CD4-positive, CD25-positive, alpha-beta regulatory T cell (primary cell): ENCODE data around the gene RNF11. TPM values are rescaled to one million over a fixed set of nuclear protein-coding genes. Genes with fewer than 3 reads are reported as not detected.
"Not testable (repeated sequence)": the region's sequence is repeated elsewhere in the genome, so short reads cannot be mapped to it uniquely, and the experiment has no call there.

Source experiments
- ATAC-seq, 2 donors: fragments of 150-1000 bp; cut with Tn5 transposase; one replicate each; pipeline ENCODE4 v1.10.0; 2021; ENCODE audit warnings: low read depth in 2 of 2, moderate number of reproducible peaks in 2 of 2, moderate library complexity in 1 of 2
- DNase-seq, 3 donors: peaks; one replicate each; pipeline versions ENCODE4 v3.0.0 to v3.0.0-alpha.2; 2012 to 2022; ENCODE audit warnings: mixed read lengths in 1 of 3
- H3K27ac ChIP-seq: one replicate; pipeline ENCODE4 v1.7.0; 2013; ENCODE audit warnings: mild to moderate bottlenecking, low read length; ENCODE audit not compliant: insufficient read depth, poor library complexity, severe bottlenecking
- H3K27me3 ChIP-seq: one replicate; pipeline ENCODE4 v1.7.0; 2013; ENCODE audit warnings: low read length; ENCODE audit not compliant: control insufficient read depth, insufficient read depth
- H3K36me3 ChIP-seq: one replicate; pipeline ENCODE4 v1.7.0; 2013; ENCODE audit warnings: mild to moderate bottlenecking, low read length, moderate library complexity; ENCODE audit not compliant: control insufficient read depth, insufficient read depth
- H3K4me1 ChIP-seq: 2 replicates; pipeline ENCODE4 v1.7.0; 2013; ENCODE audit warnings: mild to moderate bottlenecking, low read length; ENCODE audit not compliant: insufficient read depth, control insufficient read depth, poor library complexity, severe bottlenecking
- H3K4me3 ChIP-seq: one replicate; pipeline ENCODE4 v1.7.0; 2013; ENCODE audit warnings: low read depth, mild to moderate bottlenecking, low read length, moderate library complexity
- H3K9me3 ChIP-seq, 2 experiments: 1 replicate in 1 of 2; 2 replicates in 1 of 2; pipeline ENCODE4 v1.7.0; 2013; ENCODE audit warnings: low read length in 2 of 2, mild to moderate bottlenecking in 1 of 2, moderate library complexity in 1 of 2; ENCODE audit not compliant: control insufficient read depth in 2 of 2
- H3K27ac Mint-ChIP-seq, 3 donors: one replicate each; pipeline ENCODE4 v1.8.0; 2020 to 2022; ENCODE audit warnings: mild to moderate bottlenecking in 3 of 3, mixed read lengths in 3 of 3, moderate library complexity in 2 of 3
- H3K27me3 Mint-ChIP-seq: one replicate; pipeline ENCODE4 v1.8.0; 2022; ENCODE audit warnings: mild to moderate bottlenecking, mixed read lengths
- H3K36me3 Mint-ChIP-seq: one replicate; pipeline ENCODE4 v1.8.0; 2020; ENCODE audit warnings: mixed read lengths
- H3K4me1 Mint-ChIP-seq, 4 donors: one replicate each; pipeline ENCODE4 v1.8.0; 2020 to 2022; ENCODE audit warnings: mixed read lengths in 4 of 4, mild to moderate bottlenecking in 1 of 4
- H3K4me3 Mint-ChIP-seq, 4 donors: one replicate each; pipeline ENCODE4 v1.8.0; 2020 to 2022; ENCODE audit warnings: mild to moderate bottlenecking in 4 of 4, mixed read lengths in 4 of 4, moderate library complexity in 3 of 4
- H3K9me3 Mint-ChIP-seq, 7 donors: one replicate each; pipeline ENCODE4 v1.8.0; 2020 to 2022; ENCODE audit warnings: mixed read lengths in 7 of 7, mild to moderate bottlenecking in 3 of 7, moderate library complexity in 2 of 7
- polyA plus RNA-seq, 4 donors: library from polyadenylated mRNA; unstranded; fragments of 300-500 nt; fragmentation: Illumina TruSeq; gene quantifications; one replicate each; pipeline ENCODE4 v1.2.3, GENCODE V29; 2021
- total RNA-seq: library from RNA; stranded (reverse); gene quantifications from one replicate; pipeline ENCODE4 v1.2.3, GENCODE V29; 2022

The RNF11 gene
- total and polyA plus RNA-seq, 5 donors from 2014 or later, result 24.1 to 66.5 (median 36.2) TPM

DNA sequence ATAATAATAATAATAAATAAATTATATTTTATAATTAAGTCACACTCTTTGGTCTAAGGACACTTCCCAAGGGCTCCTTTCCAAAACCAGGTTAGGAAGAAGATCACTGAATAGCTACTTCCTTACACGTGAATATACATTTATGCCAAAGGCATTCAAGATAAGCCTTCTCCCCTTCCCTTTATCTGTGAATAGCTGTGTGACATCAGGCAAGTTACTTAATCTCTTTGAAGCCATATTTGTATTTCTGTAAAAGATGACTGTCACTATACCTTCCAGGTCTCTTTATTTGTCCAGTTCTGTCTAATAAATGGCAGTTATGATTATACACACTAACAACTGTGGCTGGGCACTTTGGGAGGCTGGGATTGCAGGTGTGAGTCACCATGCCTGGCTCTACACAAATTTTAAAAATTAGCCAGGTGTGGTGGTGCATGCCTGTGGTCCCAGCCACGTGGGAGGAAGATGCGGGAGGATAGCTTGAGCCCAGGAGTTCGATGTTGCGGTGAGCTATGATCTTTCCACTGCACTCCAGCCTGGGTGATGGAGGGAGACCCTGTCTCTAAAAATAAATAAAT is 5.5 kb upstream of the RNF11 start:
- H3K9me3 ChIP-seq, result no peaks in the 10 kb centered on the region
- H3K4me1 Mint-ChIP-seq, result peaks cover 0 to 14% (median 10%) of the 10 kb centered on the region in 4 donors
- H3K4me3 Mint-ChIP-seq, result no peak overlapping the region
- H3K27me3 ChIP-seq, result no peaks in the 10 kb centered on the region
- peaks cover 0 to under 1% (median 0%) of the 10 kb centered on the region in 7 donors for H3K9me3 Mint-ChIP-seq
- H3K27ac Mint-ChIP-seq, result peak overlapping the region in 1 of 3 donors; percentile 6
- DNase-seq (no peak), ATAC-seq (no peak)
- no peaks in the 10 kb centered on the region for H3K36me3 Mint-ChIP-seq
- H3K27ac ChIP-seq, result no peak overlapping the region
- H3K27me3 Mint-ChIP-seq, result peaks cover 27% of the 10 kb centered on the region
- peaks cover 10% of the 10 kb centered on the region for H3K4me1 ChIP-seq
- no peaks in the 10 kb centered on the region for H3K36me3 ChIP-seq
- H3K4me3 ChIP-seq, result no peak overlapping the region

DNA sequence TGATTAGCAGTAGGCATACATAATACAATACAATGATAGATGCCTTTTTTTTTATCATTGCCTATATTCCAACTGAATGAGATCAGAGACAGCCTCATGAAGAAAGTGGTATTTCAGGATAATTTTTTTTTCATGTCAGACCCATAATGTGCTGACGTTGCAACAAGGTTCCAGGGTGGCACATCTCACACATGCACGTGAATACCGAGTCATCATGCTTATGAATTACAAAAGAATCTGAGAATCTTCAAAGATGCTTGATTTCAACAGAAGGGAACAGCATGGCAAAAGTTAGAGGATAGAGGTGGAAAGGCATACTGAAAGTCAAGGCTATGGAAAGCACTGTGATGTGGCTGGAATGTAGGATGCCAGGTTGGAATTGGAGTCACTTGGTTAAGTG is 5.0 kb upstream of the RNF11 start:
- Mint-ChIP-seq H3K27ac (no peak overlapping the region), H3K4me3 (peak overlapping the region in 1 of 4 donors; percentile 31), H3K27me3 (peaks cover 27% of the 10 kb centered on the region), H3K9me3 (peaks cover 0 to 2% (median 0%) of the 10 kb centered on the region in 7 donors), H3K4me1 (peaks cover 0 to 18% (median 13%) of the 10 kb centered on the region in 4 donors), H3K36me3 (no peaks in the 10 kb centered on the region)
- no peak for ATAC-seq
- Histone ChIP-seq H3K9me3 (no peaks in the 10 kb centered on the region), H3K27me3 (no peaks in the 10 kb centered on the region), H3K27ac (no peak overlapping the region), H3K36me3 (no peaks in the 10 kb centered on the region), H3K4me1 (peaks cover 12% of the 10 kb centered on the region), H3K4me3 (no peak overlapping the region)
- no peak for DNase-seq

DNA sequence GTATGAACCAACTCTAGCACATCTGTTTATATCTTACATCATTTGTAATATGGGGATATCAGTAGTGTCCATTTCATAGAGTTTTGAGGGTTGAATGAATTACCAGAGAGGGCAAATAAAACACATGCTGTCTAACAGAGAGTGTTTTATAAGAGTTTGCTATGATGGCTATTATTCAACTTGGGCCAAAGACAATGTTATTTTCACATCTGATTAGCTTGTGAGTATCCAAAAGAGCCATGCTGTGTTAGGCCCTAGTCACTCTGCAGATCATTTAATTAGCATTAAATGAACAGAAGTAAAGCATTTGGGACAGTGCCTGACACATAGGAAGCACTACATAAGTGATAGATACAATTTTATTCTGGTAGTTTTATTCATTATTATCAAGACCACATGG is 4.2 kb upstream of the RNF11 start:
- Histone ChIP-seq H3K36me3 (no peaks in the 10 kb centered on the region), H3K27ac (no peak overlapping the region), H3K4me3 (no peak overlapping the region), H3K9me3 (no peaks in the 10 kb centered on the region), H3K27me3 (no peaks in the 10 kb centered on the region), H3K4me1 (peaks cover 12% of the 10 kb centered on the region)
- DNase-seq (no peak), ATAC-seq (no peak)
- Mint-ChIP-seq H3K36me3 (no peaks in the 10 kb centered on the region), H3K27me3 (peaks cover 27% of the 10 kb centered on the region), H3K4me1 (peaks cover 0 to 18% (median 13%) of the 10 kb centered on the region in 4 donors), H3K4me3 (peak overlapping the region in 1 of 4 donors; percentile 23), H3K9me3 (peaks cover 0 to 2% (median 0%) of the 10 kb centered on the region in 7 donors), H3K27ac (no peak overlapping the region)

DNA sequence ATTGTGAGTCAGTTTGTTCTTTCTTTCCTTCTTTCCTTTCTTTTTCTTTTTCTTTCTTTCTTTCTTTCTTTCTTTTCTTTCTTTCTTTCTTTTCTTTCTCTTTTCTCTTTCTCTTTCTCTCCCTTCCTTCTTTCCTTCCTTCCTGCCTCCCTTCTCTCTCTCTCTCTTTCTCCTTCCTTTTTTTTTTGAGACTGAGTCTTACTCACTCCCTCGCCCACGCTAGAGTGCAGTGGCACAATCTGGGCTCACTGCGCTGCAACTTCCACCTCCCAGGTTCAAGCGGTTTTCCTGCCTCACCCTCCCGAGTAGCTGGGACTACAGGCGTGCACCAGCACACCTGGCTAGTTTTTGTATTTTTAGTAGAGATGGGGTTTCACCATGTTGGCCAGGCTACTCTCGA is 1.8 kb upstream of the RNF11 start:
- peaks cover 12% of the 10 kb centered on the region for H3K27me3 Mint-ChIP-seq

DNA sequence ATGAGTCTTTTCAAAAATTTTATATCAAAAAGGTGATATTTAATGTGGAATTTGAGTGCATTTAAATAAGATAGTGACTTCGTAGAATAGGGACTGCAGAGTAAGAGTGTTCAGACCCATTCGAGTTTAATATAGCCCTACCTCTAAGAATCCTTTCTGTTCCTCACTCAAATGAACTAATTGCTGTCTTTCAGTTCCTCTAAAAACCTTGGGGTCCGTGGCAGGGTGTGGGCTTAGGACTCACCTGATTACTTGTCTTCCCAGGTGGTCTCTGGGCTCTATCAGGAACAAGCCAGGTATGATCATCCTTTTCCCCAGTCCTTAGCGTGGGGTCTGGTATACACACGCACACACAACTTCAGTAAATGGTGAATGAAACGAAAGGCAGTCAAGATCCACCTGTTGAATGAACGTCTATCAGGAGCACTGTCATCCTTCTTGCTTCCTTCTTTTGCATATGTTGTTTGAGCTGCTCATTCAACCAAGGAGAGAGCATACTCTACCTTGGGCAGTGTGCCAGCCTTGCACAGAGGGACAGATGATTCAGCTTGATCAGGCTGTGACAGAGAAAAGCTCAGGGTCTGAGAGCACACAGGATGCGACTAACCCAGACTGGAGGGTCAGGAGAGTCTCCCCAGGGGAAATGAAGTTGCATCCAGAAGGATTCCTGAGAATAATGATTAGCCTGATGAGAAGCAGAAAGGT is 1.2 kb upstream of the RNF11 start:
- Mint-ChIP-seq H3K4me1 (peaks cover 10 to 26% (median 20%) of the 10 kb centered on the region in 4 donors), H3K27me3 (peaks cover 9% of the 10 kb centered on the region), H3K4me3 (peak overlapping the region; percentile 91 to 99 (median 98)), H3K9me3 (peaks cover 0 to 2% (median 0%) of the 10 kb centered on the region in 7 donors), H3K27ac (peak overlapping the region; percentile 97 to 99 (median 98)), H3K36me3 (peaks cover 4% of the 10 kb centered on the region)
- no peaks in the 10 kb centered on the region for H3K36me3 ChIP-seq
- peaks cover 33% of the 10 kb centered on the region for H3K4me1 ChIP-seq
- H3K27me3 ChIP-seq, result no peaks in the 10 kb centered on the region
- ATAC-seq, result no peak
- H3K9me3 ChIP-seq, result no peaks in the 10 kb centered on the region
- peak overlapping the region; percentile 97 for H3K4me3 ChIP-seq
- peak in 2 of 3 donors; percentile 13 to 20 for DNase-seq
- H3K27ac ChIP-seq, result peak overlapping the region; percentile 79

More for the DNA sequence above, 1.8 kb upstream of the RNF11 start:
- H3K9me3 Mint-ChIP-seq, H3K4me3 ChIP-seq, ATAC-seq, H3K36me3 Mint-ChIP-seq, H3K27ac ChIP-seq, H3K36me3 ChIP-seq, H3K27me3 ChIP-seq, H3K9me3 ChIP-seq, DNase-seq: not testable (repeated sequence)
- peaks cover 28% of the 10 kb centered on the region for H3K4me1 ChIP-seq
- H3K27ac Mint-ChIP-seq, result peak overlapping the region in 1 of 3 donors; percentile 59
- peak overlapping the region in 2 of 4 donors; percentile 91 to 92 for H3K4me3 Mint-ChIP-seq
- peaks cover 4 to 19% (median 17%) of the 10 kb centered on the region in 4 donors for H3K4me1 Mint-ChIP-seq

DNA sequence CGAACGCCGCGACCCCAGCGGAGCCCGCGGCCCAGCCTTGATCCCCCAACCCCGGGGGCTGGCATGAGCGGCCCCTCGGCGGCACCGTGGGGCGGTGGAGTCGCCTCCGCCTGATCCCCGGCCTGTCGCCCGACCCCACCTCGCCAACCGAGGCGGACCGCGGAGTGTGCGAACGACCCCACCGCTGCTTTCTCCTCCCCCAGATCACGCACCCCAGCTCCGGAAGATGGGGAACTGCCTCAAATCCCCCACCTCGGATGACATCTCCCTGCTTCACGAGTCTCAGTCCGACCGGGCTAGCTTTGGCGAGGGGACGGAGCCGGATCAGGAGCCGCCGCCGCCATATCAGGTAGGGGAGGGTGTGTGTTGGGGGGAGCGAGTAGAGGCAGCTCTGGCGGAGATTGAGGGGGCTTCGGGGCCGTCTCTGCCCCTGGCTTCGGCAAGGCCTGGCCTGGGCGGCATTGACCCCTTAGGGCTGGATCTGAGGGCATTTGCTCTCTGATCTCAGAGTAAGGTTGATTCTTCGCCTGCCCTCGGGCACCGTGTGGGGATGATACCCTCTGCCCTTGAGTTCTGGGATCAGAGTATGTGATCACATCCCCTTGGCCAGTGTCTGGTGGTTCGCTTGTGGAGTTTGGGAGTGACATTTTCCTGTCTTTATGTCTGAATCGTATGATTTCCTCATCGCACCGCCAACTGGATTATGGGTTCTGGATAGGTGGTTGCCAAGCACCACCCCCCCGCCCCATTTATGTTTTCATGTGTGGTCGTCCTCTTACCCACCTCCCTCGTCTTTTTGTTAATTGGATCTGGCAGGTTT is 668 bp downstream of the RNF11 start:
- Mint-ChIP-seq H3K4me3 (no peak overlapping the region), H3K4me1 (peaks cover 24 to 44% (median 31%) of the 10 kb centered on the region in 4 donors), H3K27me3 (peaks cover 6% of the 10 kb centered on the region), H3K36me3 (peaks cover 8% of the 10 kb centered on the region), H3K27ac (no peak overlapping the region), H3K9me3 (peaks cover 0 to 2% (median 0%) of the 10 kb centered on the region in 7 donors)
- peaks cover 52% of the 10 kb centered on the region for H3K4me1 ChIP-seq
- ATAC-seq (peak; percentile 13 to 23), DNase-seq (peak; percentile 42 to 46 (median 45))
- H3K4me3 ChIP-seq, result peak overlapping the region; percentile 96
- no peaks in the 10 kb centered on the region for H3K27me3 ChIP-seq
- no peaks in the 10 kb centered on the region for H3K9me3 ChIP-seq
- peak overlapping the region; percentile 79 for H3K27ac ChIP-seq
- no peaks in the 10 kb centered on the region for H3K36me3 ChIP-seq

DNA sequence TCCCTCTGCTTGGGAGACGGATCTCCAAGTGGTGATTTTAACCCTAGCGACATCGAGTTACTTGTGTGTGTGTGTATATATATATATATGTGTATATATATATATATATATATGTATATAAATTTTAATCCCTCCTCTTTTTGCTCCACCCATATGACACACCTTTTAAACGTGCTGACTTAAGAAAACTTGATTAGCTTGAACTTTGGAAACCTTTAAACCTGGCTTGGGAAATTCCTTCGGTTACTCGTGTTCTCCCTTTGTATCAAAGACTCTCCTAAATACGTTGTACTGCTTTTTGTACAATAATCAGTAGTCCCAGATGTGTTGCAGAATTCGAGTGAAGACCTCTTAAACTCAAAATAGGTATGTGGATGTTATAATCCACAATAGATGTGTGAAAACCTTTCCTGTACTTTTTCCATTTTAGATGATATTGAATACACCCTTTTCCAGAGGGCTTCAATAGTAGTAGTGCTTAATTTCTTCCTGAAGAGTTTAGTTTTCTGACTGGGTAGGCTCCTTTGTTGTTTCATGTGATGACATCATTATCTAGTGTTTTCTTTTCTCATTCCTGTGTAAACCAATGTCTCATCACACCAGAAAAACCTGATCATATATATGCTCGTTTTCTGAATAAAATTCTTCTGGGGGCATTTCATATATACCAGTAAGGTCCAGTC is 1.4 kb downstream of the RNF11 start:
- H3K4me3 Mint-ChIP-seq, result no peak overlapping the region
- Histone ChIP-seq H3K27ac (no peak overlapping the region), H3K36me3 (no peaks in the 10 kb centered on the region), H3K4me1 (peaks cover 52% of the 10 kb centered on the region), H3K27me3 (no peaks in the 10 kb centered on the region), H3K9me3 (no peaks in the 10 kb centered on the region), H3K4me3 (peak overlapping the region; percentile 96)
- H3K27ac Mint-ChIP-seq, result no peak overlapping the region
- H3K27me3 Mint-ChIP-seq, result peaks cover 6% of the 10 kb centered on the region
- H3K36me3 Mint-ChIP-seq, result peaks cover 8% of the 10 kb centered on the region
- DNase-seq (no peak), ATAC-seq (no peak)
- peaks cover 0 to 2% (median 0%) of the 10 kb centered on the region in 7 donors for H3K9me3 Mint-ChIP-seq
- peaks cover 24 to 47% (median 33%) of the 10 kb centered on the region in 4 donors for H3K4me1 Mint-ChIP-seq
